HG03565 (cell line): ENCODE data around the gene FBLN2.
"Not testable (repeated sequence)": the region's sequence is repeated elsewhere in the genome, so short reads cannot be mapped to it uniquely, and the experiment has no call there.

Source experiments
- ATAC-seq: cut with Tn5 transposase; IDR thresholded peaks from one replicate; pipeline ENCODE4 v1.9.1; 2021; ENCODE audit warnings: mild to moderate bottlenecking, moderate library complexity; ENCODE audit not compliant: unreplicated experiment

FBLN2 gene

DNA sequence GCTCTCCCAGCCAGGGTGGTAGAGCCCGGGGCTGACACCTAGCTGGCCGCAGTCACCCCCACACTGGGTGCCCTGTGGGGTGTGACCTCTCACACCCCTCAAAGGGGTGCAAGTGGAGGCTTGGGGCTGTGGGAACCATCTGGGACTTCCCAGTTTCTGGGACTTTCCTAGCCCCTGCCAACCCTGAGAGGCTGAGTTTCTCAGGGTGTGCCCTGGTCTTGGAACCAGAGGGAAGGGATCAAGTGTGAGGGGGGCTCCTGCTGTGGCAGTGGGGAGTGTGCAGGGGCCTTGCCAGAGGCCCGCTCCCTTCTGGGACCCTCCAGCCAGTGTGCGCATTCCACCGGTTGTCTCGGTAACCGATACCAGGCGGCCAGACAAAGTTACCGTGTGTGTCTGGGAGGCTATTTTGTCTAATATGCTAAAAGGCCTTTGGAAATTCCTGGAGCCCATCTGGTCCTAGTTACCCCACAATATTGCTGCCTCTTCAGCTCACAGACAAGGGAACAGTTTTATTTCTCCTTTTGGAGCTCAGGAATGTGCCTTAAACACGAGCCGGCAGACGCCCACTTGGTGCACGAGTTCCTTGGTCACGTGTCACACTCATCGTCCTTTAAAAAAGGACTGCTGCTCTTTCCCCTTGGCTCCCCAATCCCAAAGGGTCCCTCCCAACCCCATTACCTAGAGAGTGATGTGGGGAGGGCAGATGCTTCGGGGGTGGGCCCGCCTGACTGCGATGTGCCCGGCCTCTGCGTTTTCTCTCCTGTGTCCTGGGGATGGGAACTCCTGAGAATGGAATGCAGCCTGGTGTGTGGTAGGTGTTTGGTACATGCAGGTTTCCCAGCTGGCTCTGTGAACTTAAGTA, 35.6 kb upstream of the FBLN2 start:
- no peak for ATAC-seq

DNA sequence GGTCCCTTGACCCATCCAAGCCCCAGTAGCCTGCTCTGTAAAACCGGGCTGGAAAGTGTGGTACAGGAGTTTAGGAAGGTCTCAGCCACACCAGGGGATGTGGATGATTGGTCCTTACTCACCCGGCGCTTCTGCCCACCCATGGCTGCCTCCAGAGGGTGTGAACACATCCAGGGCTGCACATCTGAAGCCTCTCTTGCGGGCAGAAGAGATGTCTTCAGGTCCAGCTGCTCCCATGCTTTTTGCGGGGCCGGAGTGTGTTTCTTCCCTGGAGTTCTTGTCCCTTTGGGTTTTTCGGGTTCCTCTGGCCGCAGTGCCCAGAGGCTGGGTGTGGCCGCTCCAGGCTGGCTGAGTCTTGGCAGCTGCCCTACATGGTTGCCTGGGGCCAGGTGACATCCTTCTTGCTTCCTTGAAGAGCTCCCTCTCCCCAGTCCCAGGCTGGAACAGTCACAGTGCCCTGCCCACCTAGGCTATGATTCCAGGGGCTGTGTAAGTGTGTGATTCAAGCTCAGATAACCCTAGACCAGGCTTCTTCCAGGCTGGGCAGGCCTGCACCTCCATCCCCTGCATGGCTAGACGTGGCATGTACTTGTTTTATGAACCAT, 34.9 kb upstream of the FBLN2 start:
- no peak for ATAC-seq

DNA sequence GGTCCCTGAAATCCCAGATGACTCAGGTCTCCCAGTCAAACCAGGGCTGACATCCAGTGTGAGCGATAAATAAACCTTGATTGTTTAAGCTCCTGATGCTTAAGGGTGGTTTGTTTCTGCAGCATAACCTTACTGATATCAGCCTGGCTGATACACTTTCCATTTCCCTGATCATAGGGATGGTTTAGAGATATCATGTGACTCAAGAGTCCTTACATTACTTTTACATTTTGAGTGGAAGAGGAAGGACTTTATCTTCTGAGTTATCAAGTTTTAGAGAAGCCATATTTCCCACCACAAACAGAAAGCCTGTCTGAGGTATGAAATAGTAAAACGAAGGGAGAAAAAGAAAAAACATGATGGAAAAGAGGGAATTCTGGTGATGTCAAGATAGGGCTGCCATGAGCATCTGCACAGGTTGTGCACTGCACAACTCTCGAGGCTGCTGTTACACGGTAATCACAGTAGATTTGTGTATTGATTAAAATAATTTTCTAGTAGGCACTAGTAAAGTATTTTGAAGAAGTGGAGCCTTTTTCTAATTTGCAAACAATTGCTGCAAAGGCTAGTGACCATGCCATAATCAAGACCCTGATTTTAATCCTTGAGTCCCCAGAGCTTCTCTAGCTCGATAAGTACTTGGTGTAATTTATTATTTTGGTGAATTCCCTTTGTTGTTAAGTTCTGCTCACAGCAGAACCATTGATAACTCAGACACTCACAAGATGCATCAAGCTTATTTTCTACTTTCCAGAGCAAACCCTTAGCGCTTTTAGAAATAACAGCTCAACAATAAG, 34.1 kb upstream of the FBLN2 start:
- ATAC-seq: no peak

DNA sequence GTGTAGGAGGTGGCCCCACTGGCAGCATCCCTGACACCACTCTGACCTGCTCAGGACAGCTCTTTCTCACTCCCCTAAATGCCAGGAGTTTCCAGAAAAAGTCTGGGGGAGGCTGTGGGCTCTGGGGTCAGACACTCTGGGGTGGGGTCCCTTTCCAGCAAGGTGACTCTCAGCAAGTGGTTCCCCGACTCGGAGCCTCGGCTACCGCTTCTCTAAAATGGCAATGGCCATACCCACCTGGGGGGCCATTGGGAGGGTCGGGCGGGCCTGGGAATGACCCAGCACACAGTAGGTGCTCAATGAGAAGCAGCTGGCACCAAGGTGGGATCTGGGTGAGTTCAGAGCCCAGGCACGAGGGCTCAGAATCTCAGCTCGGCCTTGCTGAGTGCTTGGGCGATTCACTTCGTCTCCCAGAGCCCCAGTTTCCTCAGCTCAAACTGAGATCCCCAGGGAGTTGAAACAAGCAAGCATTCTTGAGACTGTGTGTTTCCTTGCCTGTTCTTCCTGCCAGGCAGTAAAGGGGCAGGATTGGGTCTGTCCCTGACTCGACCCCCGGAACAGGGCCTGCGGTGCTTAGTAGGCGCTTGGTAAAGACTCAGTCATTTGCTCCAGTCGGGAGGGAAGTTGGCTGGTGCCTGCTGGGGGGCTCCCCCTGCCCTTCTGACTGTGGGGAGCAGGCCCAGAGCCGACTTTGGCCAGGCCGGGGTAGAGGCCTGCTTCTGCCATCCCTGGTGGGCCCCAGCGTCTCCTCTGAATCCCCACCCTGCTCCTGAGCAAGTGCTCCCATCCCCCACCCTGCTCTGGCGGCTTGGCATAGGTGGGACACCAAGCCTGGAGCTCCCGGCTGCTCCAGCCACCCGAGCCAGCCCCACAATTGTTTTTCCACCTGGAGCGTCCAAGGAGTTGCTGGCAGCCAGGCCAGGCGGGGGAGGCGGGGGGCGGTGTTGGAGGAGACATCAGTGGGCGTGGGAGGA, 32.9 kb upstream of the FBLN2 start:
- no peak for ATAC-seq

DNA sequence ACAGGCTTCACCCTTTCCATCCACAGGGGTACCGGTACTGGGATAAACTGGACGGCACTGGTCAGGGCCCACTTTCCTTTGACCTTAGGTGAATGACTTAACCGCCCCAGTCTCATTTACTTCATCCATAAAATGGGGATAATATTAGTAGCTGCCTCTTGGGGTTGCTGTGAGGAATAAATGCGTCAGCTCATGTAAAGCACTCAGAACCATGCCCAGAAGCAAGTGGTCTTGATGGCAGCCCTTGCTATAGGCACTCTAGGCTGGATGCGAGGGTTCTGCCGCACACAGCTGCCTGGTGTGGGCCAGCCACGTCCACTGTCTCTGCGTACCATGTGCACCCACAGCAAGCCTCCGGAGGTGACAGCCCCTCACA, 32.2 kb upstream of the FBLN2 start:
- no peak for ATAC-seq

DNA sequence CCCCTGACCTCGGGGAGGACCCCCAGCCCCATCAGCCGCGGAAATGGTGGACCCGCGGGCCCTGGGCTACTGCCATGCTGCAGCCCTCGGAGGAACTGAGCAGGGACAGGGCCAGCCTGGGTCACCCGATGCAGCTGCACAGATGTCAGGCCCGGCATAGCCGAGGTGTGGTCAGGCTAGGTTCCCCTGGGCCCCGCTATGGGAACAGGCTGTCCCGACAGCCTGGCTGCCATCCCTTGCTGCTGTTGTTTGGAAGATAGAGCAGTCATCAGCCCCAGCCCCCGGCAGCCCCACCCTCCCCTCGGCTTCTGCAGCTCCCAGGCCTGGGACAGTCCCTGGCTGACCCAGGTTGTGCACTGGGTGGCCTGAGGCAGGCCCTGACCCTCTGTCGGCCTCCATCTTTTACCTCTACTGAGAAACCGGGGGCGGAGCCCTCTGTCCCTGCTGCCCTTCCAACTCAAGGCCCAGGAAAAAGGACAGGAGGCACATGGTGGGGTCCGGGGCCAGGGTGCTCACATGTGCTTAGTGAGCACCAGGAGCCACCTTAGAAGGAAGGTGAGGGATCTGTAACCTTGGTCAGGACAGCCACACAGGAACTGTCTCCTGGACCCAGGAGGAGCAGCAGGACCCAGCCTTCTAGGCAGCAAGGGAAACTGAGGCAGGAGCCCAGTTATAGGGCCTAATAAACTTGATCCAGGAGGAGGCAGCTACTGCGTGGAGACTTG, 31.5 kb upstream of the FBLN2 start:
- ATAC-seq: no peak

DNA sequence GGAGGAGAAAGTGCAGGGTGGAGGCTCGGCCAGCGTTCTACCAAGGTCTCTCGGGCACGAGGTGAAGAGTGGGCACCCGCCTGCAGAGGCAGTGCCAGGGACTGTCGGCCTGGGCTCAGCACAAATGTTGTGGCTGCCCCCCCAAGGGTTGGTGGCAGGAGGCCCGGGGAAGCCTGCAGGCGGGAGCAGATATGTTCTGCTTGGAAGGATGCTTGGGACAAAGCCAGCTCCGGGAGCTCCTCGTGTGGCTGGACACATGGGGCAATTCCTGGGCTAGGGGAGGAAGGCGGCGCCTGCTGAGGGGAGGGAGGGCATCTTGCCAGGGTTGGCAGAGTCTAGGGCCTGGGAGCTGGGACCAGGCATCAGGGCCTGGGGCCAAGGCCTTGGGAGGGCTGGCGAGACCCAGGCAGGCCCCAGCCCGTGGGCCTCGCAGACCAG, 30.4 kb upstream of the FBLN2 start:
- no peak for ATAC-seq

DNA sequence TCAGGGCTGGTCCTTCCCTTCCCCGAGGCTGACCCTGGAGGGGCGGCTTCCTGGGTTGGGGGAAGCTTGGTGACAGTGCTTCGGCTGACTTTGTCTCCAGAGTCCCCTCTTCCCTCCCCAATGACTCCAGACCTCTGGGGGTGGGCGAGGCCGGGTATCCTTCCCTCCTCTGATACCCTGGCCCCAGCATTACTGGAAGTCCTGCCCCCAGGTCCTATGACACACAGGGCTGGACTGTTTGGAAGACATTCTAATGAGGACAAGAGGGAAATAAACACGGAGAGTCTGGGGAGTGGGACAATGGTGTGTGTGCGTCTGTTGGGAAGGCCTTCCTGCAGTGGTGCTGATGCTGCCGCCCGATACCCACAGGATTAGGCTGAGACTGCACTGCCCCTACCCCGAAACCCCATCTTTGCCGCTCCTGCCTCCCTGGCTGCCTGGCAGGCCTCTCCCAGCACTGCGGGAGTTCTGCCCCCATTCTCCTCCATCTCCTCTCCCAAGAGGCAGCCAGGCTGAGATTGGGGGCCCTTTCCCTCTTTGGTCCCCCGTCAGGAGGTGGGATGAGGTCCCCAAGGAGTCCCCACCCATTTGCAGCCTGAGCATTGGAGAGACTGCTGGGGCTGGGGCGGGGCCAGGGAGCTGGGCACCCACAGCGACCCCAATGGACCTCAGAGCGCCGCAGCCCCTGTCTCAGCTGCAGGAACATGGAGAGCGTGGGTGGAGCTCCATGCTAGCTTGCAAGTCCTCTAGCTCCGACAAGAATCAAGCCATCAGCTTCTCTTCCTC, 29.7 kb upstream of the FBLN2 start:
- no peak for ATAC-seq

DNA sequence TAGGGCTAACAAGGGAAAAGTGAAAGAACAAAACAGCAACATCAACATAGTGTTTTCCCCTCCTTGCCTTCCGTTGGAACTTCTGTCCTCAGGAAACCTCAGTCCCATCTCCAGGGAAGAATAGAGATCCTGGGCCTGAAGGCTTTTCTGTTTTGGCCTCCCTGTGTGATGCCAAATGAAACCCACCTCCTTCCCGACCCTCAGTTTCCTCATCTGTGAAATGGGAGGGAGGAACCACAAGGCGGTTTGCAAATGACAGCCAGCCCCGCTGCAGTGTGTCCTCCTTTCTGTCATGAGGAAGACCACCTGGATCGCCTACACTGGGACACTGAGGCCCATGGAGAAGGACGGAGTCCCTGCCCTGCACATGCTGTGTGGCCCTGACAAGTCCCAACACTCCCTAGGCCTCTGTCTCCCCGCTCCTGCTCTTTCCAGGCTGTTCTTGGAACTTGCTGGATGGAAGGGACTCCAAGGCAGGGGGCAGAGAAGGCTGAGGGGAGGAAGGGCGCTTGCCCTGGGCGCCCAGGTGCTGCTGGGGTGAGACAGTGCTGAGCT, 28.5 kb upstream of the FBLN2 start:
- ATAC-seq: no peak

DNA sequence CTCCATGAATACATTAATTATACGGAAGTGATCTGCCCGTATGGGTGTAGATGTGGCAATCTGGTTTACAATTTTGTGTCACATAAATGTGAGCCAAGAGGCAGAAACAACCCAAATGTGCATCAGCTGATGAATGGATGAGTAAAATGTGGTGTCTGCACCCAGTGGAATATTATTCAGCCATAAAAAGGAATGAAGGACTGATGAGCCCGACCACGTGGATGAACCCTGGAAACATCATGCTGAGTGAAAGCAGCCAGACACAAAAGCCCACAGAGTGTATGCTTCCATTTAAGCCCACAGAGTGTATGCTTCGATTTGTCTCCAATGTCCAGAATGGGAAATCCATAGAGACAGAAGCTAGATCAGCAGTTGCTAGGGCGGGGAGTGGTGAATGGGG, 27.6 kb upstream of the FBLN2 start:
- ATAC-seq: no peak

DNA sequence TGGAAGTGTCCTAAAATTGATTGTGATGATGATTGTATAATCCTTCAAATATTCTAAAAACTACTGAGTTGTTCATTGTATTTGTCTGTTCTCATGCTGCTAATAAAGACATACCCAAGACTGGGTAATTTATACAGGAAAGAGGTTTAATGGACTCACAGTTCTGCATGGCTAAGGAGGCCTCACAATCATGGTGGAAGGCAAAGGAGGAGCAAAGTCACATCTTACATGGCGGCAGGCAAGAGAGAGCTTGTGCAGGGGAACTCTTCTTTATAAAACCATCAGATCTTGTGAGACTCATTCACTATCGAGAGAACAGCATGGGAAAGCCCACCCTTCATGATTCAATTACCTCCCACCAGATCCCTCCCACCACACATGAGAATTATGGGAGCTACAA, 27.2 kb upstream of the FBLN2 start:
- not testable (repeated sequence) for ATAC-seq

DNA sequence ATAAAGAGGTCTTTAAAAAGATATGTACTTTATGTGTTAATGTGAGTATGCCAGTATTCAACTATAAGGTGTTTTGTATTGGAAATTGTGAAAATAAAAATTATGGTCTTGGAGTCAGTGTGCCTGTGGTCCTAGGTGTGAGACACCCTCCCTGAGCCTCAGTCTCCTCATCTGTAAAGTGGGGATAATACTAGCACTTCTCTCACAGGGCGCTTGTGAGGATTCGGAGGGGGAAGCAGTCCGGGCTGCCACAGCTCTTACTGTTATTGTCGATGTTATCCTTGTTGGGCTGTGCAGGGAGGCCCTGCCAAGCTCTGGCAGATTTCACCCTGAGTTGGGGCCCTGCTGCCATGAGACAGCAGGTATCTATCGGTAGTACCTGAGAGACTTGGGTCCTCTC, 26.7 kb upstream of the FBLN2 start:
- no peak for ATAC-seq

DNA sequence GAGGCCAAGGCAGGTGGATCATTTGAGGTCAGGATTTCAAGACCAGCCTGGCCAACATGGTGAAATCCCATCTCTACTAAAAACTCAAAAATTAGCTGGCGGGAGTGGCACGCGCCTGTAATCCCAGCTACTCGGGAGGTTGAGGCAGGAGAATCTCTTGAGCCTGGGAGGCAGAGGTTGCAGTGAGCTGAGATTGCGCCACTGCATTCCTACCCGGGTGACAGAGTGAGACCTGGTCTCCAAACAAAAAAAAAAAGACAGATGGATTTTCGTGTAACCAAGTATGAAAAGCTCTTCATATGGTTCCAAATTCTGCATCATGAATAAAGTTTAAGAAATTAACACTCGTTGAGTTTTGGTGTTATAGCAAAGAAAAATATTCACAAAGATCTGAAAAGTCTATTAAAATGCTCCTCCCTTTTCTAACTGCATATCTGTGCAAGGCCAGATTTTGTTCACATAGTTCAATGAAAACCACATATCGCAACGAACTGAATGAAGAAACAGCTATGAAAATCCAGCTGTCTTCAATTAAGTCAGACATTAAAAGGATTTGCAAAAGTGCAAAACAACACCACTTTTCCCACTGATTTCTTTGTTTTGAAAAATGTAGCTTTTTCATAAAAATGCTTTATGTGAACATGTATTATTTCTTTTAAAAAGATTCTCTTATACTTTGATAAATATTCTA, 23.8 kb upstream of the FBLN2 start:
- ATAC-seq: no peak

DNA sequence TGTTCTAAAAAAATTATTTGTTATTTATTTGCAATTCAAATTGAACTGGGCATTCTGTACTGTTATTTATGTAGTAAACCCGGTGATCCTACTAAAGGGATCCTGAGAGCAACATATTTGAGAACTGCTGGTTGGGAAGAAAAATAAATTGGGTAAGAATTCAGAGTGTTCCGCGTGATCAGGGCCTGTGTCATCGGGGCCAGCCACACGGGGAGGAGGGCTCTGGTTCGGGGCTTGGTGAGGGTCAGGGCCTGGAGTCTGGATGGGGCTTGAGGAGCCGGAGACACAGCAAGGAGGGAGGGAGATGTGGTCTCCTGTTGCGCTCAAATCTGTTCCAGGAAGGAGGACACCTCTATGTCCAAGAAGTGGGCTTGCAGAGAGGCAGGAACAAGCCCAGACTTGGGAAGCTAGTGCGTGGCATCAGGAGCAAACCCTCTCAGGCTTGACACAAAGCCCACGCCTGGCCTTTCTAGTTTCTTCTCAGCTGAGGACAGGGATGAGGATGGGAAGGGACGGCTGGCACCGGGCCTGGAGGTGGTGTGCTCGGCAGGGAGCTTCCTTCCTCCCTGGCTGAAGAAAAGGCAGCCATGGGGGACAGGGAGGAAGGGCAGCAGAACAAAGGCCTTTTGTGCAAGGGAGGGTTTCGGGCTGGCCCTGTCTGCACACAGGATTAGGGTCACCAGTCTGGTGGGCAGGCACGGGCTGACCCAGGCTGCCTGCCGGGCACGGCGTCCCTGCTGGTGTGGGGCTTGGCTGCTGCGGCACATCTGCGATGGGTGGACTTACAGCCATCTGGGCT, 22.9 kb upstream of the FBLN2 start:
- ATAC-seq: no peak

DNA sequence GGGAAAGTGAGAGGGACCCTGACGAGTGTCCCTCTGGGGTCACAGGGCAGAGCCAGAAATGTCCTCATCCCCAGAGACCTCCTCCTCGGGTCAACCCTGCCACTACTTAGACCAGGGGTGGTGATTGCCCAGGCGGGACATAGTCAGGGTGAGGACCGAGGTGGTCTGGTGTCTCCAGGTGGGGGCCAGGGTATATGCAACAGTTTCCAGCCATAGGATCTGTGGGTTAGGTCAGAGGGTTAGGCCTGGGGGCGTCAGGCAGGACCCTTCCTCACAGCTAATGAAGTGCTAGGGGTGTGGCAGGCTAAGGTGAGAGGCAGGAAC, 22.3 kb upstream of the FBLN2 start:
- ATAC-seq: no peak

DNA sequence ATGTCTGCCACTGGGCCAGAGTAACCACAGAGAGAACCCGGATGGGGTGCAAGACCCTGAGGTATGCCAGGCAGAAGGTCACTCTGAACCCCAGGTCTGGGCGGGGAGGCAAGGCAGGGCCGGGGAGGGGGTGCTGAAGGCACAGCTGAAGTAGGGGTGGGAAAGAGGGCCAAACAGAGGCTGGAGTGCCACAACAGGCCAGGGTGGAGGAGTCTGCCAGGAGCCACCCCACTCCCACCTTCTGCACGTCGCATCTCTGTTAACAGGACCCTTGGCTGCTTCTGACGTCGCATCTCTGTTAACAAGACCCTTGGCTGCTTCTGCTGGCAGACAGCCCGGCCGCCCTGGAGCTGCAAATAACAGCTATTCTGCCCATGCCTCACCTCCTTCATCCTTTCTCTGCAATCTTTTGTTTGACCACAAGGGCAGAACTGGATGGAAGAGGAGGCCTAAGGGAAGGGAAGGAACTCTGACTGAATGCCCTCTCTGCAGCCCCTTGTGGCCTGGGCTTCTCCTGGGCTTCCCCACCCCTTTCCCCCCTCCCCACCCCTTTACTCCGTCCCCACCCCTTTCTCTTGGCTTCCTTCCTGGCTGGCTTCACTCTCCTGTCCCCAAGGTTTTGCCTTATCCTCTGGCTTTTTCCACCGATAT, 20.6 kb upstream of the FBLN2 start:
- ATAC-seq: no peak
